ENCODE measurements around the gene PIK3R1. TPM values are rescaled to one million over a fixed set of nuclear protein-coding genes. Genes with fewer than 3 reads are reported as not detected.

PIK3R1 gene
- total and polyA plus RNA-seq, 4 donors, result 6.8 to 222 (median 74.9) TPM

DNA sequence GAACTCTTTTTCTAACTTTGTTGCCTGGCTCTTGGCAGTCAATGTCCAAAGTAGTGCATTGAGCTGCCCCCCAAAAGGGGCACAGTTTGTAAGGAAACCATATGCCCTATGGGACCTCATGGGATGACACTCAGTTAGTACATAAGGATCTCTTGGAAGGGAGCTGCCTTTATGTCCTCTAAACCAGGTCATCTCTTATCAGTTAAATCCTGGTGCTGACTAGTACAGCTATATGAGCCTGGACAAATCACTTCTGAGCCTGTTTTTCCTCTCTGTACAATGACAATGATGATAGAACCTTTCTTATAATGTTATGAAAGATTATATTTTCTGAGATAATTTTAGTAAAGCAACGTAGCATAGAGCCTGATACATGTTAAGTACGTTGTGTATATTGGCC, 44.1 kb downstream of the PIK3R1 start:
- Histone ChIP-seq H3K36me3 (ENCODE audit: control insufficient read depth in 4 of 4, insufficient read depth in 4 of 4, low read length in 4 of 4) (peaks cover 0 to 4% (median 0%) of the 10 kb centered on the region in 4 donors), H3K4me1 (ENCODE audit: control insufficient read depth in 5 of 5, insufficient read depth in 5 of 5, low read length in 5 of 5) (peaks cover 8 to 89% (median 39%) of the 10 kb centered on the region in 5 donors), H3K9ac (ENCODE audit: insufficient read depth in 1 of 2, low read length in 2 of 2) (no peak overlapping the region), H3K9me3 (ENCODE audit: control insufficient read depth in 4 of 4, insufficient read depth in 3 of 4, low read length in 3 of 4) (no peaks in the 10 kb centered on the region), H3K27me3 (ENCODE audit: control insufficient read depth in 3 of 3, insufficient read depth in 3 of 3, low read length in 2 of 3) (no peaks in the 10 kb centered on the region), H3K4me3 (no peak overlapping the region), H3K27ac (ENCODE audit: low read depth in 1 of 2, low read length in 1 of 2) (peak overlapping the region in 1 of 2 donors; percentile 87)
- DNase-seq (no peak), ATAC-seq (ENCODE audit: insufficient read depth, low FRiP score) (no peak)
- WGBS, 2 donors, result 92% methylated on average over 2 of the region's 2 CpGs
- TF ChIP-seq, protein P1, sequence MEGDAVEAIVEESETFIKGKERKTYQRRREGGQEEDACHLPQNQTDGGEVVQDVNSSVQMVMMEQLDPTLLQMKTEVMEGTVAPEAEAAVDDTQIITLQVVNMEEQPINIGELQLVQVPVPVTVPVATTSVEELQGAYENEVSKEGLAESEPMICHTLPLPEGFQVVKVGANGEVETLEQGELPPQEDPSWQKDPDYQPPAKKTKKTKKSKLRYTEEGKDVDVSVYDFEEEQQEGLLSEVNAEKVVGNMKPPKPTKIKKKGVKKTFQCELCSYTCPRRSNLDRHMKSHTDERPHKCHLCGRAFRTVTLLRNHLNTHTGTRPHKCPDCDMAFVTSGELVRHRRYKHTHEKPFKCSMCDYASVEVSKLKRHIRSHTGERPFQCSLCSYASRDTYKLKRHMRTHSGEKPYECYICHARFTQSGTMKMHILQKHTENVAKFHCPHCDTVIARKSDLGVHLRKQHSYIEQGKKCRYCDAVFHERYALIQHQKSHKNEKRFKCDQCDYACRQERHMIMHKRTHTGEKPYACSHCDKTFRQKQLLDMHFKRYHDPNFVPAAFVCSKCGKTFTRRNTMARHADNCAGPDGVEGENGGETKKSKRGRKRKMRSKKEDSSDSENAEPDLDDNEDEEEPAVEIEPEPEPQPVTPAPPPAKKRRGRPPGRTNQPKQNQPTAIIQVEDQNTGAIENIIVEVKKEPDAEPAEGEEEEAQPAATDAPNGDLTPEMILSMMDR (IDR thresholded peaks at IDR 0.05; ENCODE audit: control extremely low read depth, extremely low read depth), result no peak

DNA sequence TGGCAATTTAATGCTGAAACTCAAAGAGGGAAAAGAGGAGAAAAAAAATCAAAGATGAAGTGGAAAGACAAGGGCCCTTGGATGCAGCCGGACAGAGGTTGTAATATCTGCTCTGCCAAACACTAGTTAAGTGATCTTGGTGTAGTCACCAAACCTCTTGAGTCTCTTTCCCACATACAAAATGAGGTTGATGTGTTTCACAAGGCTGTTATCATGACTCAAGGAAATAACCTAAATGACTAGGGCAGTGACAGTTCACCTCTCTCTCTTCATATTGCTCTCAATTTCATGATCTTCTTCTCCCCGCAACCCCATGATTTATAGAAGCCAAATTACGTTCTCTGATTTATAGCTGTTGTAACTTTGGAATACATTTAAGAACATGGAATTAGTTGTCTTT, 44.9 kb downstream of the PIK3R1 start:
- H3K9ac ChIP-seq (ENCODE audit: insufficient read depth in 1 of 2, low read length in 2 of 2), result no peak overlapping the region
- DNase-seq (no peak), ATAC-seq (ENCODE audit: insufficient read depth, low FRiP score) (no peak)
- peaks cover 5 to 89% (median 41%) of the 10 kb centered on the region in 5 donors for H3K4me1 ChIP-seq (ENCODE audit: control insufficient read depth in 5 of 5, insufficient read depth in 5 of 5, low read length in 5 of 5)
- no peaks in the 10 kb centered on the region for H3K9me3 ChIP-seq (ENCODE audit: control insufficient read depth in 4 of 4, insufficient read depth in 3 of 4, low read length in 3 of 4)
- H3K27me3 ChIP-seq (ENCODE audit: control insufficient read depth in 3 of 3, insufficient read depth in 3 of 3, low read length in 2 of 3), result no peaks in the 10 kb centered on the region
- 86 to 90% methylated on average over 3 of the region's 3 CpGs for WGBS, 2 donors
- H3K4me3 ChIP-seq, result no peak overlapping the region
- H3K36me3 ChIP-seq (ENCODE audit: control insufficient read depth in 4 of 4, insufficient read depth in 4 of 4, low read length in 4 of 4), result peaks cover 0 to 4% (median 0%) of the 10 kb centered on the region in 4 donors
- peak overlapping the region in 1 of 2 donors; percentile 87 for H3K27ac ChIP-seq (ENCODE audit: low read depth in 1 of 2, low read length in 1 of 2)
- TF ChIP-seq, protein P1 (IDR thresholded peaks at IDR 0.05; ENCODE audit: control extremely low read depth, extremely low read depth), result no peak

DNA sequence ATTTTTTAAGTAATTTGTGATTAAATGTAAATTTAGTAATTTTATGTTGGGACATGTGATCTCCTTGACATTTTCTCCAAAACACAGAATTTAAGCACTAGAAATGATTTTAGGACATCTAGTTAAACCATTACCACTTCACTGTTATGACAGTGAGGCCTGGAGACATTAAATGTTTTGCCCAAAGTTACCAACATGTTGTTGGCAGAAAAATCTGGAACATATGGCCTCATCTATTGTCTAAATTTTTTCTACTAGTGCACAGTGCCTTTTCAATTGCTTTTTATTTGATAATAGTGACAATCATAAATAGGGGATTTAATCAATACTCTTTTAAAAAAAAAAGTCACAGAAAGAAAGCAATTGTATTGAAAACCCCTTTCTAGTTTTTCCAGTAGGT, 45.6 kb downstream of the PIK3R1 start:
- DNase-seq (peak in 2 of 3 donors; percentile 41 to 64), ATAC-seq (ENCODE audit: insufficient read depth, low FRiP score) (no peak)
- Histone ChIP-seq H3K36me3 (ENCODE audit: control insufficient read depth in 4 of 4, insufficient read depth in 4 of 4, low read length in 4 of 4) (peaks cover 0 to 4% (median 0%) of the 10 kb centered on the region in 4 donors), H3K9me3 (ENCODE audit: control insufficient read depth in 4 of 4, insufficient read depth in 3 of 4, low read length in 3 of 4) (no peaks in the 10 kb centered on the region), H3K27me3 (ENCODE audit: control insufficient read depth in 3 of 3, insufficient read depth in 3 of 3, low read length in 2 of 3) (no peaks in the 10 kb centered on the region), H3K27ac (ENCODE audit: low read depth in 1 of 2, low read length in 1 of 2) (peak overlapping the region in 1 of 2 donors; percentile 88), H3K4me3 (no peak overlapping the region), H3K9ac (ENCODE audit: insufficient read depth in 1 of 2, low read length in 2 of 2) (no peak overlapping the region), H3K4me1 (ENCODE audit: control insufficient read depth in 5 of 5, insufficient read depth in 5 of 5, low read length in 5 of 5) (peaks cover 9 to 89% (median 40%) of the 10 kb centered on the region in 5 donors)
- TF ChIP-seq, protein P1 (IDR thresholded peaks at IDR 0.05; ENCODE audit: control extremely low read depth, extremely low read depth), result no peak

DNA sequence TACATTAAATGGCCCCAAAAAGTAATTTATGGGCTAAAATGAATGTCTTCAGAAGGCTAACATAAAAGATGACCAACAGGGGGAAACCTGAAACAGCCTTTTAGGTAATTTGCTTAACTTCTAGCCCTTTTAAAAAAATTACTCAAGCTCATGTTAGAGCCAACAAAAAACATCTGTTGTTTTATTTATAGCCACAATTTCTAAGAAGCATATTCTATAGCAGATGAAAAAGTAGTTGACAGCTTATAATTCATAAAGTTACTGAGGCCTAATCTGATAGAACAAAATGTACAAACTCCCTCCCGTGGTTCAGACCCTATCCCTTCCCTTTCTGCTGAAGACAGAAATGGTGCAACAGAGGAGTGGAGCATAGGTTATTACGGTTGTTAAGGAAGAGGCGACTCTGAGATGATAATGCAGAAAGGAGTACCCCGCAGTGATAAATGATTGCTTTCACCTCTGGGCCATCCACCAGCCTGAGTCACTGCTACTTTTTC, 46.1 kb downstream of the PIK3R1 start:
- H3K9me3 ChIP-seq (ENCODE audit: control insufficient read depth in 4 of 4, insufficient read depth in 3 of 4, low read length in 3 of 4), result no peaks in the 10 kb centered on the region
- H3K27ac ChIP-seq (ENCODE audit: low read depth in 1 of 2, low read length in 1 of 2), result peak overlapping the region; percentile 33 to 88
- ATAC-seq (ENCODE audit: insufficient read depth, low FRiP score), result peak; percentile 36
- TF ChIP-seq, protein P1 (IDR thresholded peaks at IDR 0.05; ENCODE audit: control extremely low read depth, extremely low read depth), result no peak
- peaks cover 0 to 4% (median 0%) of the 10 kb centered on the region in 4 donors for H3K36me3 ChIP-seq (ENCODE audit: control insufficient read depth in 4 of 4, insufficient read depth in 4 of 4, low read length in 4 of 4)
- 23 to 55% methylated on average over 4 of the region's 4 CpGs for WGBS, 2 donors
- peaks cover 13 to 89% (median 41%) of the 10 kb centered on the region in 5 donors for H3K4me1 ChIP-seq (ENCODE audit: control insufficient read depth in 5 of 5, insufficient read depth in 5 of 5, low read length in 5 of 5)
- H3K4me3 ChIP-seq, result no peak overlapping the region
- no peak overlapping the region for H3K9ac ChIP-seq (ENCODE audit: insufficient read depth in 1 of 2, low read length in 2 of 2)
- DNase-seq, result peak in 2 of 3 donors; percentile 81 to 90
- no peaks in the 10 kb centered on the region for H3K27me3 ChIP-seq (ENCODE audit: control insufficient read depth in 3 of 3, insufficient read depth in 3 of 3, low read length in 2 of 3)

Measured in lung (tissue), 12 donors.